Measurements from ENCODE around the gene SLC37A2.
"Not testable (repeated sequence)": the region's sequence is repeated elsewhere in the genome, so short reads cannot be mapped to it uniquely, and the experiment has no call there.

The SLC37A2 gene

GRCh38 chr11:125086633-125087296 lies 23.7 kb downstream of the SLC37A2 start:
- Histone ChIP-seq H4K8ac (ENCODE audit: low read depth, low read length) (no peak overlapping the region), H3K4me2 (ENCODE audit: insufficient read depth, low read length, poor library complexity, severe bottlenecking) (no peak overlapping the region), H3K9me3 (replicated peaks in 1 of 2; ENCODE audit: control insufficient read depth in 2 of 2, insufficient read depth in 1 of 2, low read depth in 1 of 2, low read length in 2 of 2) (no peaks in the 10 kb centered on the region), H3K23ac (ENCODE audit: low read depth, low read length, poor library complexity) (no peak overlapping the region), H3K36me3 (replicated peaks in 1 of 2; ENCODE audit: control insufficient read depth in 2 of 2, insufficient read depth in 2 of 2, low read length in 2 of 2) (peaks cover 0 to 2% of the 10 kb centered on the region in 2 donors), H3K14ac (ENCODE audit: low read length) (no peak overlapping the region), H2BK120ac (ENCODE audit: low read depth, low read length) (no peak overlapping the region), H3K4ac (ENCODE audit: low read length) (no peak overlapping the region), H4K91ac (ENCODE audit: low read depth, low read length, poor library complexity) (peak overlapping the region; percentile 1), H3K4me3 (ENCODE audit: low read length in 2 of 2) (no peak overlapping the region), H2BK12ac (ENCODE audit: low read length) (no peak overlapping the region), H3K4me1 (ENCODE audit: control insufficient read depth in 2 of 2, insufficient read depth in 1 of 2, low read depth in 1 of 2, low read length in 2 of 2) (peaks cover 4 to 13% of the 10 kb centered on the region in 2 donors), H2BK5ac (ENCODE audit: low read length) (no peak overlapping the region), H3K18ac (ENCODE audit: low read length) (peak overlapping the region; percentile 11), H3K27me3 (ENCODE audit: control insufficient read depth in 3 of 3, insufficient read depth in 3 of 3, low read depth in 1 of 3, low read length in 3 of 3) (no peaks in the 10 kb centered on the region), H2BK15ac (ENCODE audit: low read length) (no peak overlapping the region), H3K9ac (ENCODE audit: low read depth, low read length, poor library complexity) (no peak overlapping the region), H3K27ac (replicated peaks; ENCODE audit: low read length) (no peak overlapping the region), H2AK5ac (ENCODE audit: low read depth, low read length) (no peak overlapping the region), H2AFZ (ENCODE audit: low read length) (no peak overlapping the region), H3K79me1 (ENCODE audit: low read depth, low read length) (no peaks in the 10 kb centered on the region)
- no peak for DNase-seq (ENCODE audit: low spot score)
- no CpG with 5 or more reads among the region's 14 CpGs for WGBS, 2 donors (ENCODE audit: extremely low coverage in 2 of 2, insufficient read length in 2 of 2, insufficient replicate concordance in 1 of 2)

GRCh38 chr11:125088123-125088522 lies 25.0 kb downstream of the SLC37A2 start:
- no peak overlapping the region for H3K4me2 ChIP-seq (ENCODE audit: insufficient read depth, low read length, poor library complexity, severe bottlenecking)
- no peak overlapping the region for H3K23ac ChIP-seq (ENCODE audit: low read depth, low read length, poor library complexity)
- H2AK5ac ChIP-seq (ENCODE audit: low read depth, low read length), result no peak overlapping the region
- no peak overlapping the region for H3K9ac ChIP-seq (ENCODE audit: low read depth, low read length, poor library complexity)
- H3K27me3 ChIP-seq (ENCODE audit: control insufficient read depth in 3 of 3, insufficient read depth in 3 of 3, low read depth in 1 of 3, low read length in 3 of 3), result no peaks in the 10 kb centered on the region
- no peak overlapping the region for H3K27ac ChIP-seq (replicated peaks; ENCODE audit: low read length)
- no peaks in the 10 kb centered on the region for H3K9me3 ChIP-seq (replicated peaks in 1 of 2; ENCODE audit: control insufficient read depth in 2 of 2, insufficient read depth in 1 of 2, low read depth in 1 of 2, low read length in 2 of 2)
- no peak overlapping the region for H2BK12ac ChIP-seq (ENCODE audit: low read length)
- no CpG with 5 or more reads among the region's 2 CpGs for WGBS, 2 donors (ENCODE audit: extremely low coverage in 2 of 2, insufficient read length in 2 of 2, insufficient replicate concordance in 1 of 2)
- H3K36me3 ChIP-seq (replicated peaks in 1 of 2; ENCODE audit: control insufficient read depth in 2 of 2, insufficient read depth in 2 of 2, low read length in 2 of 2), result peaks cover 0 to 2% of the 10 kb centered on the region in 2 donors
- no peak overlapping the region for H4K91ac ChIP-seq (ENCODE audit: low read depth, low read length, poor library complexity)
- no peaks in the 10 kb centered on the region for H3K79me1 ChIP-seq (ENCODE audit: low read depth, low read length)
- H2BK120ac ChIP-seq (ENCODE audit: low read depth, low read length), result no peak overlapping the region
- no peak overlapping the region for H3K4me3 ChIP-seq (ENCODE audit: low read length in 2 of 2)
- H2BK5ac ChIP-seq (ENCODE audit: low read length), result no peak overlapping the region
- no peak overlapping the region for H3K14ac ChIP-seq (ENCODE audit: low read length)
- DNase-seq (ENCODE audit: low spot score), result no peak
- H2BK15ac ChIP-seq (ENCODE audit: low read length), result no peak overlapping the region
- no peak overlapping the region for H3K18ac ChIP-seq (ENCODE audit: low read length)
- H4K8ac ChIP-seq (ENCODE audit: low read depth, low read length), result no peak overlapping the region
- no peak overlapping the region for H2AFZ ChIP-seq (ENCODE audit: low read length)
- no peak overlapping the region for H3K4ac ChIP-seq (ENCODE audit: low read length)
- H3K4me1 ChIP-seq (ENCODE audit: control insufficient read depth in 2 of 2, insufficient read depth in 1 of 2, low read depth in 1 of 2, low read length in 2 of 2), result peaks cover 12 to 16% of the 10 kb centered on the region in 2 donors

- Histone ChIP-seq H3K4ac (ENCODE audit: low read length) (no peak overlapping the region), H2BK12ac (ENCODE audit: low read length) (no peak overlapping the region)
These were observed 25.7 kb downstream of the SLC37A2 start for GRCh38 chr11:125088576-125089455.

GRCh38 chr11:125089481-125089880 lies 26.4 kb downstream of the SLC37A2 start:
- not testable (repeated sequence) for H3K18ac ChIP-seq (ENCODE audit: low read length); H3K4me2 ChIP-seq (ENCODE audit: insufficient read depth, low read length, poor library complexity, severe bottlenecking); H3K9me3 ChIP-seq (replicated peaks in 1 of 2; ENCODE audit: control insufficient read depth in 2 of 2, insufficient read depth in 1 of 2, low read depth in 1 of 2, low read length in 2 of 2); H4K91ac ChIP-seq (ENCODE audit: low read depth, low read length, poor library complexity); H4K8ac ChIP-seq (ENCODE audit: low read depth, low read length); H2BK15ac ChIP-seq (ENCODE audit: low read length); H2BK12ac ChIP-seq (ENCODE audit: low read length); H3K27me3 ChIP-seq (ENCODE audit: control insufficient read depth in 3 of 3, insufficient read depth in 3 of 3, low read depth in 1 of 3, low read length in 3 of 3); H3K79me1 ChIP-seq (ENCODE audit: low read depth, low read length); H2BK120ac ChIP-seq (ENCODE audit: low read depth, low read length); H3K4me3 ChIP-seq (ENCODE audit: low read length in 2 of 2); H3K9ac ChIP-seq (ENCODE audit: low read depth, low read length, poor library complexity); H3K4ac ChIP-seq (ENCODE audit: low read length); H3K36me3 ChIP-seq (replicated peaks in 1 of 2; ENCODE audit: control insufficient read depth in 2 of 2, insufficient read depth in 2 of 2, low read length in 2 of 2); H2AFZ ChIP-seq (ENCODE audit: low read length); H2BK5ac ChIP-seq (ENCODE audit: low read length); H2AK5ac ChIP-seq (ENCODE audit: low read depth, low read length); H3K23ac ChIP-seq (ENCODE audit: low read depth, low read length, poor library complexity); H3K27ac ChIP-seq (replicated peaks; ENCODE audit: low read length); H3K14ac ChIP-seq (ENCODE audit: low read length); DNase-seq (ENCODE audit: low spot score)
- WGBS, 2 donors (ENCODE audit: extremely low coverage in 2 of 2, insufficient read length in 2 of 2, insufficient replicate concordance in 1 of 2), result no CpG with 5 or more reads among the region's 31 CpGs
- peaks cover 10 to 12% of the 10 kb centered on the region in 2 donors for H3K4me1 ChIP-seq (ENCODE audit: control insufficient read depth in 2 of 2, insufficient read depth in 1 of 2, low read depth in 1 of 2, low read length in 2 of 2)

More at GRCh38 chr11:125088576-125089455, 25.7 kb downstream of the SLC37A2 start:
- no peak overlapping the region for H2AFZ ChIP-seq (ENCODE audit: low read length)
- peaks cover 10 to 12% of the 10 kb centered on the region in 2 donors for H3K4me1 ChIP-seq (ENCODE audit: control insufficient read depth in 2 of 2, insufficient read depth in 1 of 2, low read depth in 1 of 2, low read length in 2 of 2)
- peaks cover 0 to 2% of the 10 kb centered on the region in 2 donors for H3K36me3 ChIP-seq (replicated peaks in 1 of 2; ENCODE audit: control insufficient read depth in 2 of 2, insufficient read depth in 2 of 2, low read length in 2 of 2)
- H2BK120ac ChIP-seq (ENCODE audit: low read depth, low read length), result no peak overlapping the region
- H3K9ac ChIP-seq (ENCODE audit: low read depth, low read length, poor library complexity), result no peak overlapping the region
- no CpG with 5 or more reads among the region's 20 CpGs for WGBS, 2 donors (ENCODE audit: extremely low coverage in 2 of 2, insufficient read length in 2 of 2, insufficient replicate concordance in 1 of 2)
- H4K8ac ChIP-seq (ENCODE audit: low read depth, low read length), result no peak overlapping the region
- peak overlapping the region; percentile 22 for H2BK15ac ChIP-seq (ENCODE audit: low read length)
- H2BK5ac ChIP-seq (ENCODE audit: low read length), result no peak overlapping the region
- H3K79me1 ChIP-seq (ENCODE audit: low read depth, low read length), result no peaks in the 10 kb centered on the region
- H2AK5ac ChIP-seq (ENCODE audit: low read depth, low read length), result no peak overlapping the region
- no peaks in the 10 kb centered on the region for H3K9me3 ChIP-seq (replicated peaks in 1 of 2; ENCODE audit: control insufficient read depth in 2 of 2, insufficient read depth in 1 of 2, low read depth in 1 of 2, low read length in 2 of 2)
- H3K27me3 ChIP-seq (ENCODE audit: control insufficient read depth in 3 of 3, insufficient read depth in 3 of 3, low read depth in 1 of 3, low read length in 3 of 3), result no peaks in the 10 kb centered on the region
- H3K14ac ChIP-seq (ENCODE audit: low read length), result no peak overlapping the region
- no peak overlapping the region for H3K27ac ChIP-seq (replicated peaks; ENCODE audit: low read length)
- no peak overlapping the region for H3K4me2 ChIP-seq (ENCODE audit: insufficient read depth, low read length, poor library complexity, severe bottlenecking)
- no peak overlapping the region for H3K23ac ChIP-seq (ENCODE audit: low read depth, low read length, poor library complexity)
- H3K4me3 ChIP-seq (ENCODE audit: low read length in 2 of 2), result no peak overlapping the region
- no peak for DNase-seq (ENCODE audit: low spot score)
- no peak overlapping the region for H4K91ac ChIP-seq (ENCODE audit: low read depth, low read length, poor library complexity)
- H3K18ac ChIP-seq (ENCODE audit: low read length), result no peak overlapping the region
